GM10248 (cell line): ENCODE results near the gene MID1.

Experiments
- CTCF ChIA-PET: fragments of 300-600 bp; sonication (Branson Sonifier 250); formaldehyde crosslinking; extraction: SDS; loops from one replicate; lab custom pipeline; 2021; ENCODE audit warnings: antibody characterized with exemption; lab: Yijun Ruan, JAX
- POLR2A ChIA-PET: fragments of 350-650 bp; sonication (Branson Sonifier 250); formaldehyde crosslinking; extraction: SDS; loops from one replicate; lab custom pipeline; 2020; ENCODE audit warnings: antibody characterized with exemption; lab: Yijun Ruan, JAX
- DNase-seq: peaks from one replicate; pipeline ENCODE4 v3.0.0; 2012; ENCODE audit errors: extremely low spot score
- TF ChIP-seq, protein P1 (sequence below): IDR thresholded peaks from 2 replicates; pipeline ENCODE4 v1.5.1; 2012; ENCODE audit warnings: mild to moderate bottlenecking, low read depth; ENCODE audit errors: extremely low read depth, missing control alignments, control extremely low read depth

The MID1 gene

DNA sequence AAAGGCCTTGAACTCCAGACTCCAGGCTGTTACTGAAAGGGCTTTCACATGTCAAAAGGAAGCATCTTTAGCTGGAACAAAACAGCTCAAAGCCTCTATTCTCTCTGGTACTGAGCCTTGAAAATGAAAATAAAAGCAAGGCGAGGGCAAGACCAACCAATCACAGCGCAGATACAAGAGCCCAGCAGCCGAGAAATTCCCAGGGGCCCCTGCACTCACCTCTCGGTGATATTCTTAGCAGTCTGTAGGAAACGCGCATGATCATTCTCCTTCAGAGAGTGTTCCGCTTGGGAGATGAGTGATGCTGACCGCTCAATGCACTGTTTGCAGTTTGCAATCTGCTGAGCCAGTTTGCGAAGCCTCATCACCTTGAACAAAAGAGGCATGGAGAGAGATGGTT, 138.1 kb downstream of the MID1 start:
- peak; percentile 5 for DNase-seq
- POLR2A ChIA-PET = no interaction called here
- CTCF ChIA-PET = interaction anchor here (1.0 kb wide), 1 partner anchor 14 kb away, joined by 3 read pairs; no protein-coding TSS in a partner anchor
- TF ChIP-seq, protein P1, sequence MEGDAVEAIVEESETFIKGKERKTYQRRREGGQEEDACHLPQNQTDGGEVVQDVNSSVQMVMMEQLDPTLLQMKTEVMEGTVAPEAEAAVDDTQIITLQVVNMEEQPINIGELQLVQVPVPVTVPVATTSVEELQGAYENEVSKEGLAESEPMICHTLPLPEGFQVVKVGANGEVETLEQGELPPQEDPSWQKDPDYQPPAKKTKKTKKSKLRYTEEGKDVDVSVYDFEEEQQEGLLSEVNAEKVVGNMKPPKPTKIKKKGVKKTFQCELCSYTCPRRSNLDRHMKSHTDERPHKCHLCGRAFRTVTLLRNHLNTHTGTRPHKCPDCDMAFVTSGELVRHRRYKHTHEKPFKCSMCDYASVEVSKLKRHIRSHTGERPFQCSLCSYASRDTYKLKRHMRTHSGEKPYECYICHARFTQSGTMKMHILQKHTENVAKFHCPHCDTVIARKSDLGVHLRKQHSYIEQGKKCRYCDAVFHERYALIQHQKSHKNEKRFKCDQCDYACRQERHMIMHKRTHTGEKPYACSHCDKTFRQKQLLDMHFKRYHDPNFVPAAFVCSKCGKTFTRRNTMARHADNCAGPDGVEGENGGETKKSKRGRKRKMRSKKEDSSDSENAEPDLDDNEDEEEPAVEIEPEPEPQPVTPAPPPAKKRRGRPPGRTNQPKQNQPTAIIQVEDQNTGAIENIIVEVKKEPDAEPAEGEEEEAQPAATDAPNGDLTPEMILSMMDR = no peak

DNA sequence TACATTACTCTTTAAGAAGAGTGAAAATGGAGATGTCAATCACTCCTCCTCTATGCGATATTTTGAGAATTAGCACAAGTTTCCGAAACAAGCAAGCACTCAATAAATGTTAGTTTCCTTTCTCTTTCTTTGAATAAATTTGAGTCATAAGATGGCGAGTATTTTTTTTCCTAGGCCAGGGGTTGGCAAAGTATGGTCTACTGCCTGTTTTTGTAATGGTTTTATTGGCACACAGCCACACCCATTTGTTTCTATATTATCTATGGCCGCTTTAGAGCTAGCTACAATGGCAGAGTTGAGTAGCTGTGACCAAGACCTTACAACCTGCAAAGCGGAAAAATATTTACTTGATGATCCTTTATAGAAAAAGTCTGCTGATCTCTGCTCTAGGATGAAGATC, 139.5 kb downstream of the MID1 start:
- ChIA-PET CTCF (no interaction called here), POLR2A (no interaction called here)
- TF ChIP-seq, protein P1 = no peak
- DNase-seq = no peak

DNA sequence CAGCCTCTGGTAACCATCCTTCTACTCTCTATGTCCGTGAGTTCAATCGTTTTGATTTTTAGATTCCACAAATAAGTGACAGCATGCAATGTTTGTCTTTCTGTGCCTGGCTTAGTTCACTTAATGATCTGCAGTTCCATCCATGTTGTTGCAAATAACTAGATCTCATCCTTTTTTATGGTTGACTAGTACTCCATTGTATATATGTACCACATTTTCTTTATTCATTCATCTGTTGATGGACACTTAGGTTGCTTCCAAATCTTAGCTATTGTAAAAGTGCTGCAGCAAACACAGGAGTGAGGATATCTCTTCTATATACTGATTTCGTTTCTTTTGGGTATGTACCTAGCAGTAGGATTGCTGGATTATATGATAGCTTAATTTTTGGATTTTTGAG, 140.9 kb downstream of the MID1 start:
- POLR2A ChIA-PET = no interaction called here

DNA sequence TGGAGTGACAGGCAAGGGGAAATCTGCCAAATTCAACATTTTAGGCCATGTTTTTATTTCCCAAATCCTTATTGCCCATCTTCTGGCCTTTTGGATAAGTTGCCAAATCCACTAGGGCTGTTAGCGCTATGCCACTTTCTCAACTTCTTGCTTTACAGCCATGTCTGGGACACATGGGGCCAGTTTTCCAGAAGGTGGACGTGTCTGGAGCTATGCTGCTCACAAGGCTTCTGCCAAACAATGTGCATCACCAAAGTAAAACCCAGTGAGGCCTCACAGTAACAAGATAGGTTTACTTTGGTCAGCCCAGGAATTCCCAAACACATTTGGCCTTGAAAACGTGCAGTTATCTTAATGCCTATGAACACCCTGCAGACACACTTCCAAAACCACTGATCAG, 142.9 kb downstream of the MID1 start:
- DNase-seq = no peak
- TF ChIP-seq, protein P1 = no peak
- POLR2A ChIA-PET = no interaction called here
- CTCF ChIA-PET = interaction anchor here (1.3 kb wide), 1 partner anchor 18 kb away, joined by 4 read pairs; no protein-coding TSS in a partner anchor

More for the DNA sequence above, 140.9 kb downstream of the MID1 start:
- no peak for DNase-seq
- CTCF ChIA-PET = no interaction called here
- TF ChIP-seq, protein P1 = no peak

DNA sequence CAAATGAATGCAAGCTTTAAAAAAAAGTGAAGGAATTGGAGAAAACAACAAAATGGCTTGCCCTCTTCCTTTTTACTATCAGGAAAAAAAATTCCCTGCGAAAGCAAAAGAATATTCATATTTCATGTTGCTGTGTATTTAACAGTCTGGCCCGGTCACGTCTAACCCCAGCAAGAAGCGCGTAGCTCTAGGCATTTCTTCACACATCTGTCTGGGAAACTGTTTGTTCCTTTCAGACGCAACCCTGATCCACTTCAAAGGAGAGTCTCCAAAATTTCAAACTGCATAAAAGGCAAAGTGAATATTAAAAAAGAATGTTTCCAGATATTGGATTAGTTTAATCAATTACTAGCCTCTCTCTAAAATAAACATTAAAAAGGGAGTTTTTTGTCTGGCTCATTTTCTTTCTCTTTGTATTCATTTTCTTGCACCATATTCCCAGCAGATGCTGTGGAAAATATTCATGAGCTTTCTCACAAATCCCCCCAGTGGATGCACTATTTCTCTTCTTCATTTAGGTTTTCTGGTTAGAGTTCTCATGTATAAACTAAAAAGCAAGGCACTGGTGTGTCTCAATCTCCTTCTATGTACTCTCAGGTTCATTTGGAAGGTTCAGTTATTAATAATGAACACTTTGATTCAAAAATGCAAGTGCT, 145.3 kb downstream of the MID1 start:
- ChIA-PET POLR2A (no interaction called here), CTCF (no interaction called here)
- TF ChIP-seq, protein P1 = no peak
- DNase-seq = no peak

DNA sequence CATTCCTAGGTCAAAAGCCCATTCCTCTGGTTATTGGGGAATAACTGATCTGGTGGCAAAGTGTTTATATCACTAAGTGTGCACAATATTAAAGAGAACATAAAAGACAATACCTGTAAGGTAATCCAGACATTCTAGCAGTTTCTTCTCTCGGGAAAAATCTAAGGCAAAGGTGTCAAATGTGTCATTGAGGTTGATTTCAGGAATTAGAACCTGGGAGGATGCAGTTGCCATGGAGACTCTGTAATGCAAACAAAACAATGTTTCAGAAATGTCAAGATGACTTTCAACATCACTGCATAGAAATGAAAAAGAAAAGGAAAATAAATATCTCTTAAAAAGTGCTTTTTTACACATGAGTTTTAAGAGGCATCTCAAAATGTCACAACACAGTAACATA, 145.9 kb downstream of the MID1 start:
- ChIA-PET CTCF (no interaction called here), POLR2A (no interaction called here)
- DNase-seq = no peak
- TF ChIP-seq, protein P1 = no peak

DNA sequence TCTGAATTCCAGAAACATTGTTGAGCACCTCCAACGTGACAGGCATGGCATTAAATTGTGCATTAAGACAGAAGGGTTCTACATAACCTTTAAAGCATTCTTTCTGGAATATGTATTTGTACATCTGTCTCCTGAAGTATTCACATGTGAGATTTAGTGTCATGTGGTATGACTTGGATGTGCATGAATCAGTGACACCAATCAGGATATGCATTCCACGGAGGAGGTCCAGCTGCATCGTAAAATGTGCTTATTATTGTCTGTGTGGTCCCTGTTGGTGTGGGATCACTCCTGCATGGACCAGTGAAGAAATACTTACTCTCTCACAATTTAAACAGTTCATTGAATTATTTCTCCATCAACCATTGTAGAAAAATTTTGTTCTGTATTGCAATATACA, 149.0 kb downstream of the MID1 start:
- no peak for DNase-seq
- POLR2A ChIA-PET = no interaction called here
- TF ChIP-seq, protein P1 = no peak
- CTCF ChIA-PET = no interaction called here
